HEK293T (cell line): ENCODE measurements around the gene IGSF8.

ENCODE experiments used
- ARNT ChIP-seq: fragments of 450-650 bp; IDR thresholded peaks from 2 replicates; pipeline ENCODE4 v1.6.1; 2017; ENCODE audit warnings: mild to moderate bottlenecking
- FOXA1 ChIP-seq: fragments of 450-650 bp; IDR thresholded peaks from 2 replicates; pipeline ENCODE4 v1.6.1; 2016; ENCODE audit warnings: mild to moderate bottlenecking
- FOXM1 ChIP-seq: fragments of 450-650 bp; IDR thresholded peaks from 2 replicates; pipeline ENCODE4 v1.6.1; 2017; ENCODE audit warnings: mild to moderate bottlenecking, borderline replicate concordance
- NFRKB ChIP-seq: fragments of 450-650 bp; IDR thresholded peaks from 2 replicates; pipeline ENCODE4 v1.6.1; 2016; ENCODE audit warnings: mild to moderate bottlenecking, moderate library complexity
- SUZ12 ChIP-seq: fragments of 450-650 bp; IDR thresholded peaks from 2 replicates; pipeline ENCODE4 v1.6.1; 2016; ENCODE audit warnings: mild to moderate bottlenecking
- TARDBP ChIP-seq: fragments of 450-650 bp; IDR thresholded peaks from 2 replicates; pipeline ENCODE4 v1.6.1; 2016
- ZNF384 ChIP-seq: fragments of 450-650 bp; IDR thresholded peaks from 2 replicates; pipeline ENCODE4 v1.6.1; 2016

DNA sequence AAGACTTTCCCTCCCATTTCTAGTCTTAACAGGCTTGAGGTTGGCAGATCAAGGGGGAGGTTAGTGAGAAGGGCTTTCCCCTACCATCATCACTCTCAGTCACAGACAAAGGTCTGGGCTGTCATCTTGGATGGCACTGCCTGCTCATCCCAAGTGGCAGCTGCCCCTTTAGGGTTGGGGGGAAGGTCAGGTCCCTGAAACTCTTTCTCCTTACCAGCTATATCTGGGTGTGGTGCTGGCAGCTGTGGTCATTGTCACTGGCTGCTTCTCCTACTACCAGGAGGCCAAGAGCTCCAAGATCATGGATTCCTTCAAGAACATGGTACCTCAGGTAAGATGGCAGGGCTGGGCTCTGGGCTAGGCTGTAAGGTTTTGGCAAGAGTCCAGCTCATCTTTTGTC is 25.3 kb upstream of the IGSF8 start:
- TF ChIP-seq FOXA1, result no peak
- no peak for TF ChIP-seq NFRKB
- no peak for TF ChIP-seq ARNT
- TF ChIP-seq TARDBP, result no peak
- TF ChIP-seq ZNF384, result no peak
- TF ChIP-seq SUZ12, result no peak
- no peak for TF ChIP-seq FOXM1
